Skeletal muscle satellite cell (primary cell): ENCODE data around the gene CENPV.

ENCODE experiments used
- H3K27me3 ChIP-seq: 2 replicates; pipeline ENCODE4 v1.7.0; 2013; ENCODE audit warnings: low read length; ENCODE audit not compliant: control insufficient read depth, insufficient read depth
- H3K36me3 ChIP-seq: 2 replicates; pipeline ENCODE4 v1.7.0; 2013; ENCODE audit warnings: mild to moderate bottlenecking, control low read depth, low read length; ENCODE audit not compliant: insufficient read depth
- H3K4me1 ChIP-seq: 2 replicates; pipeline ENCODE4 v1.7.0; 2013; ENCODE audit warnings: low read length; ENCODE audit not compliant: control insufficient read depth, insufficient read depth
- H3K4me2 ChIP-seq: 2 replicates; pipeline ENCODE4 v1.7.0; 2013; ENCODE audit warnings: mild to moderate bottlenecking, low read length
- H3K4me3 ChIP-seq: 2 replicates; pipeline ENCODE4 v1.7.0; 2013; ENCODE audit warnings: low read length
- H3K9ac ChIP-seq: 2 replicates; pipeline ENCODE4 v1.7.0; 2013; ENCODE audit warnings: mild to moderate bottlenecking, low read depth, low read length, moderate library complexity
- H3K9me3 ChIP-seq: replicated peaks from 2 replicates; pipeline ENCODE4 v1.7.0; 2013; ENCODE audit warnings: mild to moderate bottlenecking, control low read depth, low read length

The CENPV gene

DNA sequence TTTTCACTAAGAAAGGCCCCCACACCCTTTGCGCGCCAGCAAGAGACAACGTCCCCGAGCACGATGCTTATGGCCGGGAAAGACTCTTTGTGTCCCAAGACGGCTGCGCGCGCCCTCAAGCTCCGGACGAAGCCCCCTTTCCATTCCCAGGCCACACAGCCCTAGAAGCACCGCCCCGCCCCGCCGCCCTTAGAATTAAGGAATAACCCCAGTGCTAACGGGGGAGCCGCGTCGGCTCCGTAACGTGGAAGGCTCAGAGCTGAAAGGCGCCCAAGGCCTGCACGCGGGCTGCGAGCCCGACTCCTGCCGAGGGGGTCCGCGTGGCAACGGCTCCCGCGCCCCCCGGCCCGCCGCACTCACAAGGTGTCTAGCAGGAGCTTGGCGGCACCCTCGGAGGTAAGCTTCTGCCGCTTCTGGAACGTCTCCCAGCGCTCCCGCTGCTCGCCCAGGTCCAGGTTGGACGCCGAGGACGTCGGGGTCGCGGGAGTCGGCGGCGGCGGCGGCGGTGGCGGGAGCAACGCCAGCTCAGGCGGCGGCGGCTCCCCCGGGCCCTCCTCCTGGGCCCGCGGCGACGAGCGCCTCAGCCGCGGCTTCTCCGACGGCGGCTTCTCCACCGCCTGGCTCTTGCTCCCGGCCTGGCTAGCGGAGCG lies 477 bp downstream of the CENPV start:
- Histone ChIP-seq H3K9me3 (no peaks in the 10 kb centered on the region), H3K27me3 (no peaks in the 10 kb centered on the region), H3K4me2 (peak overlapping the region; percentile 86), H3K36me3 (peaks cover 4% of the 10 kb centered on the region), H3K9ac (peak overlapping the region; percentile 68), H3K4me1 (peaks cover 8% of the 10 kb centered on the region), H3K4me3 (peak overlapping the region; percentile 68)

- peaks cover 8% of the 10 kb centered on the region for H3K4me1 ChIP-seq
Observed at GRCh38 chr17:16352303-16352666, 984 bp downstream of the CENPV start.

GRCh38 chr17:16351831-16352230 lies 1.4 kb downstream of the CENPV start:
- Histone ChIP-seq H3K27me3 (no peaks in the 10 kb centered on the region), H3K4me3 (peak overlapping the region; percentile 68), H3K36me3 (peaks cover 4% of the 10 kb centered on the region), H3K4me1 (peaks cover 8% of the 10 kb centered on the region), H3K4me2 (peak overlapping the region; percentile 86), H3K9me3 (no peaks in the 10 kb centered on the region), H3K9ac (peak overlapping the region; percentile 68)

More at GRCh38 chr17:16352303-16352666, 984 bp downstream of the CENPV start:
- peak overlapping the region; percentile 68 for H3K4me3 ChIP-seq
- H3K9me3 ChIP-seq = no peaks in the 10 kb centered on the region
- H3K27me3 ChIP-seq = no peaks in the 10 kb centered on the region
- H3K36me3 ChIP-seq = peaks cover 4% of the 10 kb centered on the region
- peak overlapping the region; percentile 68 for H3K9ac ChIP-seq
- H3K4me2 ChIP-seq = peak overlapping the region; percentile 86

DNA sequence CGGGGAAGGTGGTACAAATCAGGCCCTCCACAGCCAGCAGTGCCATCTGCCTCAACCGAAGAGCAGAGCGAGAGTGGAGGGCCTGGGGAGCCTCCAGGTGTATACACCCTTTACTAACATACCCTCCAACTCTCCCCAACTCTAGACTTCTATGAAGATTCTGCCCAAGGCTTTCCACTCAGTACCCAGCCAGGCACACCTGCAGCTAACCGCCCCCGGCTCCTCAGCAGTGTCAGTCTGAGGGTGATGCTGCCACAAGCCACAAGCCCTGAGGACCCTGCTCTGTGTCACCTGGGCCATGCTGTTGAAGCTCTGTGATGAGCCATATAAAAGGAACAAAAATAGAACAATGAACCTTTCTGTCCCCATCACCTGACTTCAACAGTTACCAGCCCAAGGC lies 3.8 kb downstream of the CENPV start:
- no peak overlapping the region for H3K4me3 ChIP-seq

GRCh38 chr17:16348586-16348985 lies 4.7 kb downstream of the CENPV start:
- Histone ChIP-seq H3K36me3 (peaks cover 9% of the 10 kb centered on the region), H3K4me1 (peaks cover 8% of the 10 kb centered on the region), H3K9me3 (no peaks in the 10 kb centered on the region)

More for the DNA sequence above, 3.8 kb downstream of the CENPV start:
- Histone ChIP-seq H3K27me3 (no peaks in the 10 kb centered on the region), H3K4me2 (no peak overlapping the region), H3K9me3 (no peaks in the 10 kb centered on the region), H3K36me3 (peaks cover 5% of the 10 kb centered on the region), H3K4me1 (peaks cover 8% of the 10 kb centered on the region), H3K9ac (no peak overlapping the region)

GRCh38 chr17:16346721-16347271 lies 6.5 kb downstream of the CENPV start:
- Histone ChIP-seq H3K36me3 (peaks cover 9% of the 10 kb centered on the region), H3K4me2 (no peak overlapping the region)

More at GRCh38 chr17:16348586-16348985, 4.7 kb downstream of the CENPV start:
- H3K27me3 ChIP-seq = no peaks in the 10 kb centered on the region
- no peak overlapping the region for H3K4me2 ChIP-seq
- no peak overlapping the region for H3K9ac ChIP-seq
- H3K4me3 ChIP-seq = no peak overlapping the region

DNA sequence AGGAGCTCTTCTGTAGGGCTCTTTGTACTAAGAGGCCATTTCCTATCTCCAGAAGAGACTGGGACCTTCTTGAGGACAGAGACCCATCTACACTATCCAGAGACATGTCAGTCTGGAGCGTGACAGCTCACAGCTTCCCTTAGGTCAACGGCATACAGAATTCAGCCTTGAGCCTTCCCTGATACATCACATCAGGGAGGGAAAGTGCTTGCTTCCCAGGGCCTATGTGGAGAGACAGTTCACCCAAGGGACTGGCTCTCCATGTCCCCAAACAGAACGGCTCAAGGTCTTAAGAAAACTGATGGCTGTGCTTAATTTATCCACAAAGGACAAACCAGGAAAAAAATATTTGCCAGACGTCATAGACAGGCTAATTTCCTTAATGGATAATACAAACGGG lies 7.7 kb downstream of the CENPV start:
- Histone ChIP-seq H3K4me2 (no peak overlapping the region), H3K36me3 (peaks cover 9% of the 10 kb centered on the region), H3K27me3 (no peaks in the 10 kb centered on the region), H3K4me1 (no peaks in the 10 kb centered on the region), H3K9ac (no peak overlapping the region), H3K9me3 (no peaks in the 10 kb centered on the region), H3K4me3 (no peak overlapping the region)

More at GRCh38 chr17:16346721-16347271, 6.5 kb downstream of the CENPV start:
- no peaks in the 10 kb centered on the region for H3K27me3 ChIP-seq
- no peaks in the 10 kb centered on the region for H3K9me3 ChIP-seq
- peaks cover 5% of the 10 kb centered on the region for H3K4me1 ChIP-seq
- no peak overlapping the region for H3K4me3 ChIP-seq
- H3K9ac ChIP-seq = no peak overlapping the region

- no peak overlapping the region for H3K4me3 ChIP-seq
- H3K27me3 ChIP-seq = no peaks in the 10 kb centered on the region
- H3K36me3 ChIP-seq = peaks cover 8% of the 10 kb centered on the region
Observed at GRCh38 chr17:16343569-16343968, 9.7 kb downstream of the CENPV start.

GRCh38 chr17:16342979-16343378 lies 10.3 kb downstream of the CENPV start:
- Histone ChIP-seq H3K9me3 (no peaks in the 10 kb centered on the region), H3K36me3 (peaks cover 4% of the 10 kb centered on the region), H3K27me3 (no peaks in the 10 kb centered on the region), H3K4me1 (no peaks in the 10 kb centered on the region), H3K4me2 (no peak overlapping the region), H3K9ac (no peak overlapping the region), H3K4me3 (no peak overlapping the region)

More at GRCh38 chr17:16343569-16343968, 9.7 kb downstream of the CENPV start:
- Histone ChIP-seq H3K9ac (no peak overlapping the region), H3K9me3 (no peaks in the 10 kb centered on the region), H3K4me2 (no peak overlapping the region), H3K4me1 (no peaks in the 10 kb centered on the region)

DNA sequence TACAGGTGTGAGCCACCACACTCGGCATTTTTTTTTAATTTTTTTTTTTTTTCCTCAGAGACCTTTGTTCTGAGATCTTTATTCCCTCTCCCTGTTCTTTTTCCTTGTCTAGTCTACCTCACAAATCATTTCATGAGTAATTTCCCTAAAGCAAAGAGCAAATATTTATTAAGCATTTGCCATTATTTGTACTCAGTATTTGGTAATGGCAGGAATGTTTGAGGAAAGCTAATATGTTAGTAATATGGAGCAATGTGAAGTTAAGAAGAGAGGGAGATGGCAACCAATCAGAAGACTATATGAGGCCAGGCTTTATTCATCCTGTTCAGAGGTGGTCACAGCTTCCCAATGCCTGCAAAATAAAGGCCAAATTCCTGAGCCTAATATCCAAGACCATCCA lies 13.3 kb downstream of the CENPV start:
- Histone ChIP-seq H3K27me3 (no peaks in the 10 kb centered on the region), H3K9me3 (no peaks in the 10 kb centered on the region), H3K4me3 (no peak overlapping the region), H3K36me3 (peaks cover 4% of the 10 kb centered on the region), H3K4me1 (no peaks in the 10 kb centered on the region), H3K4me2 (no peak overlapping the region), H3K9ac (no peak overlapping the region)

- Histone ChIP-seq H3K4me1 (no peaks in the 10 kb centered on the region), H3K9me3 (no peaks in the 10 kb centered on the region), H3K27me3 (no peaks in the 10 kb centered on the region), H3K36me3 (peaks cover 3% of the 10 kb centered on the region), H3K4me2 (no peak overlapping the region), H3K9ac (no peak overlapping the region), H3K4me3 (no peak overlapping the region)
Observed at GRCh38 chr17:16339402-16339801, 13.9 kb downstream of the CENPV start.

DNA sequence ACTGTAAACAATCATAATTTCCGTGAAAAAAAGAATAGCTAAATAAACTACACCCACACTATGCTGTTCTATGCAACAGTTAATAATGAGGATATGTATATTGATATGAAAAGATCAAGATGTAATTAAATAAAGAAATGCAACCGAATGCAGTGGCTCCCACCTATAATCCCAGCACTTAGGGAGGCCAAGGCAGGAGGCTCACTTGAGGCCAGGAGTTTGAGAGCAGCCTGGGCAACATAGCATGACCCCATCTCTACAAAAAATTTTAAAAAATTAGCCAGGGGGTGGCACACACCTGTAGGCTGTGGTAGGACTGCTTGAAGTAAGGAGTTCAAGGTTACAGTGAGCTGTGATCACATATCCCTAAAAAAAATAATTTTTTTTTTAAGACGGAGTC lies 14.9 kb downstream of the CENPV start:
- Histone ChIP-seq H3K4me1 (no peaks in the 10 kb centered on the region), H3K9me3 (no peaks in the 10 kb centered on the region), H3K9ac (no peak overlapping the region), H3K4me2 (no peak overlapping the region), H3K36me3 (no peaks in the 10 kb centered on the region), H3K27me3 (no peaks in the 10 kb centered on the region), H3K4me3 (no peak overlapping the region)
